Kasumi-1 (cell line): ENCODE results near the gene ARHGAP26.

Experiments
- DNase-seq, 2 experiments: peaks; one replicate each; lab custom pipeline; 2025; lab: John Stamatoyannopoulos, UW

The ARHGAP26 gene

DNA sequence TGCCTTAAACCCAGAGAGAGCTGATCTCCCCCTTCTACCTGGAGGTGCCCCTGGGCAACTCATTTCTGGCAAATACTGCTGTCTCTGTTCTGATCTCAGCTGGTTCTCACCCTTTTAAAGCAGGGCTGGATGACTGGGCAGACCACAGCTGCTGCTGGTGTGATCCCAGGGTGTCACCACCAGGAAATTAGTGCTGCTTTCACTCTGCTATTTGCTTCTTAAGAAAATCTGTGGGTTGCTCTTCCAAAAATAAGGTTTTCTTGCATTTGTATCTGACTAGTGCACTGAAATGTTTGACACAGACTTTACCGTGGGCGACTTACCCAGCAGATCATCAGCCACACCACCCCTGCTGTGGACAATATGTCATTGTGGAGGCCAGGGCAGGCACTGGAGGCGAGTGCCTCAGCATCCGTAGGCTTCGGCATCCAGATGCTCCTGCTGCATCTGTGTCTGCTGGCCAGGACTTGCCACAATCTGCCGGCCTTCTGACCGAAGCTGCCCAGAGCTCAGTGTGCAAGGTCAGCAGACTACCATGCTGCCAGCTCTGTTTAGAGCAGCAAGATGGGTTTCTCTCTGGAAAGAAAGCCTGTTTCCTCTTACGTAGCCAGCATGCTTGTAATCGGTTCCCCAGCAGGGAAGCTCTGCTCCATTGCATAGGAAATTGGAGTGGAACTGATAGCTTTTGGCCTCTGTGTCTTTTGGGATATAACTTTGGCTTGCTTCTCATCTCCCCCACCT lies 13.6 kb downstream of the ARHGAP26 start:
- no peak for DNase-seq

DNA sequence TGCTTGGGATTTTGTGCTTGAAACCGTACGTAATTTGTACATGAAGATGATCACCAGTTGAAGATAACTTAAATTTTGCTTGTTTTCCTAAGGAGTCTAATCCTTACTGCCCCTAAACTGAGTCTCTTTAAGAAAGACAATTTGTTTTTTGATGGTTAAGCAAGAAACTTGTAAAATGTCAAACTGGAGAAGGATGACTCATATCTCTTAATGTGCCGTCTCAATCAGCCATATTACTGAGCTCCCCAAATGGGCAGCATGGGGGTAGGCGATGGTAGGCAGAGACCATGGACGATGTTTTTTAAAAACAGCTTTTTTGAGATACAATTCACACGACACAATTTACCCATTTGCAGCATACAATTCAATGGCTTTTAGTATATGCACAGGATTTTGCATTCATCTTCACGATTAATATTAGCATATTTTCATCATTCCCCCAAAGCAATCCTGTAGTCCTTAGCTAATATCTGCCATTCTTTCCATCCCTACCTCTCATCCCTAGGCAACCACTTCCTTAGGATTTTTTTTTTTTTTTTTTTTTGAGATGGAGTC lies 14.3 kb downstream of the ARHGAP26 start:
- no peak for DNase-seq

DNA sequence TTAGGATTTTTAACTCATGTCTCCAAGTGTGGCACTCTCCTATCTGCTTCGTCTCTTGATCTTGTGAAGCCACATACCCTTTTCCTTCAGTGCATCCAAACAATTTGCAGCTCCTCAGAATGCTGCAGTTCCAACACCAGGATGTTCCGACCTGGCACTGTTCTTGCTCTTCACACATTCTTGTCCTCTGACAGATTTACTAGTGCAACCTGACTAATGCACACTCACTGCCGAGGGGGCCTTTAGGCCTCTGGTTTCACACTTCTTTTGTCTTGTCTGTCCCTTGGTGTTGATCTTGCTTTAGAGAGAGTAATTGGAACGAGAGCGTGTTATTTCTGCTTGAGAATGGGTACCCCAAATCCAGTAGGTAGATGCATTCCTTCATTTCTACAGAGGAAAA lies 15.0 kb downstream of the ARHGAP26 start:
- no peak for DNase-seq

DNA sequence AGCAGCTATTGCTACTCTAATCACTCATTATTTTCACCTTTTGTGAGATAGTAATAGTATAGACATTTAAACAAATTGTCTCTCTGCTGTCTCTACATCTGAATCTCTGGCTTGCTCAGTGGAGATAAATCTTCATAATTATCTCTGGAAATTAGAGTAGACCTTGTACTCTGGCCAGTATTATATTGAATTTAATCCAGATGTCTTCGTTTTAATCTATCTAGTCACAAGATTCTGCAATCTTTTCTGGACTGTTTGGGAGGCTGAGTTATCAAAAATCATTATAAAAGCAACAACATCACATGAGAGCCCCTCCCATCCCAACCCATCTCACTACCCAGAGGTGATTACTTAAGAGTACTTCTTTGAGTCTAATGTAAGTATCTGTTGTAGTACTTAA lies 19.0 kb downstream of the ARHGAP26 start:
- no peak for DNase-seq

DNA sequence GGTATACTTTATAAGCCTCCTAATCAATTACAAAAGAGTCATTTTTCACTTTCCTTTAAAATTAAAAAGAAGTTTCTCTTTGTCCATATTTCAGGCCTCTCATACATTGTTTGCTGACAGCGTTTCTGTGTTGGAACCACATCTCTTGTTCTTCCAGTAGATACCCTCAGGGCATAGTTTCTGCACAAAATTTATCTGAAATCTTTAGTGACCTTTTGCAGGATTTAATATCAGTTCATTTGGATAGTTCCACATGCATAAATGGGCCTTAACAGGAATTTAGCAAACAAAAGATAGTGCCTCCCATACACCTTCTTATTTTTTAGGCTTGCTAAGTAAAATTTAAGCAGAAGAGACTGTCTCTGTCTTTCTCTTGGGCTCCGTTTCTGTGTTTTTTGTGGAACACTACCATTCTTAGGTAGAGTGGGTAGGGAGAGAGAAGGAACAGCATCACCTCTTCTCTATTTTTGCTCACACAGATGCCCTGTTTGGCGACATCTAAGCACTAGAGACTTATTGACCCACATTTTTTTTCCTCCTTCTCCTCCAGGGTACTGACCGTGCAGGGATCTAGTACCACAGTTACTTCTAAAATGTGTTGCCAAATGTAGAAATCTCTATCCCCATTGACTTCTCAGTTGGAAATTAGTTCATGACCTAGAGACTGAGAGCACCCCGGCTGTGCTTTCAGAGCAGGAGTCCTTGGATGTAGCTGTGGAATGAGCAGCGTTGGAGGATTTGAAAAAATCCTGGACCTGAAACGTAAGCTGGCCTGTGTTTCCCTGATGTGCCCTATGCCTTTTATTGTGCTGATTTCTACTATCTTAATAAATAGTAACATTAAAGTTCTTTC lies 22.1 kb downstream of the ARHGAP26 start:
- DNase-seq = no peak

DNA sequence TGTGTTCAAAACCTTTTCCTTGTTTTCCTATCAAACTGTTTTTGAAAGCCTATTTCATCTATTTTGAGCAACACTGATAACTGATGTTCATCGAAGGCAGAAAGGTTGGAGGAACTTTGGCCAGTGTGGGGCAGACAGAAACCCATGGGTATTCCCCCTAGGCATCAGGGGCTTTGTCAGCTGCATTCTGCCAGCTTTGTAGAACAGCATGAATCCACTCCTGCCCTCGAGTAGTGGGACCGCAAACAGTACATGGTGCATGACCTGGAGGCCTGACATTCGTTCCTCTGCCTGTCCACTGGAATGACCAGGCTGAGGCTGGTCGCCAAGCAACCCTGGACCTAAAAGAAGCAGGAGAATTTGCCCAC lies 22.7 kb downstream of the ARHGAP26 start:
- DNase-seq = no peak

DNA sequence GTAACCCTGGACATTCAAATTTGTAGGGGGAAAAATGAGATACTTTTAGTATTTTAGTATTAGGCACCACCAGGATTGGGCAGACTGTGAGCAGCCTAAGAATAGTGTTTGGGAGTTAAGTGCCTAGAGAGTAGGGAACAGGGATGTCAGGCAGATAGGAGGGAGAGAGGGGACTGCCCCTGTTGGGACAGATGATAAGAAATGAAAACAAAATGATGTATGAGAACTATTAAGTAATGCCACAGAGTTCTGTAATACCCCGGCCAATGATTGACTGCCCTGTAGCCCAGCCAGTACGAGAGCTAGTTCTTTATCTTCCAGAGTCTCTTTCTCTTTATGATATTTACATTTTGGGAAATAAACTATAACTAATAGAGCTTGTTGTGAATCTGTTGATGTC lies 24.4 kb downstream of the ARHGAP26 start:
- DNase-seq = no peak

DNA sequence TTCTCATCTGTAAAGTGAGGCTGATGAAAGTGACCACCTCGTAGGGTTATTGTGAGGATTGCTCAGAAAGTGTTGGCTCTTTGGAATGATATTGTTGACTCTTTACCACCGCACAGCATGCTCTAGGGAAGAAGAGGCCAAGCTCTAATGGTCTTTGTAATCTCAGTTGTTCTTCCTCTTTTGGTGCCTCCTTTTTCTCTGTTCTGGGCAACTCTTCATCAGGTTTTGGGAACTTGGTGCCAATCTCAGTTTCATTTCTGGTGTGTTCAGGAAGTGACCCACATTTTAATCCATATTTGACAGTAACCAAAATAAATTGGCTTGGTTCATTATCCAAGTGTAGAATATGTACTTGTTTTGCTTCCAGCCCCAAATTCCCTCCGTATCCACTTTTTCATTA lies 25.1 kb downstream of the ARHGAP26 start:
- DNase-seq = peak; percentile 16 to 36

DNA sequence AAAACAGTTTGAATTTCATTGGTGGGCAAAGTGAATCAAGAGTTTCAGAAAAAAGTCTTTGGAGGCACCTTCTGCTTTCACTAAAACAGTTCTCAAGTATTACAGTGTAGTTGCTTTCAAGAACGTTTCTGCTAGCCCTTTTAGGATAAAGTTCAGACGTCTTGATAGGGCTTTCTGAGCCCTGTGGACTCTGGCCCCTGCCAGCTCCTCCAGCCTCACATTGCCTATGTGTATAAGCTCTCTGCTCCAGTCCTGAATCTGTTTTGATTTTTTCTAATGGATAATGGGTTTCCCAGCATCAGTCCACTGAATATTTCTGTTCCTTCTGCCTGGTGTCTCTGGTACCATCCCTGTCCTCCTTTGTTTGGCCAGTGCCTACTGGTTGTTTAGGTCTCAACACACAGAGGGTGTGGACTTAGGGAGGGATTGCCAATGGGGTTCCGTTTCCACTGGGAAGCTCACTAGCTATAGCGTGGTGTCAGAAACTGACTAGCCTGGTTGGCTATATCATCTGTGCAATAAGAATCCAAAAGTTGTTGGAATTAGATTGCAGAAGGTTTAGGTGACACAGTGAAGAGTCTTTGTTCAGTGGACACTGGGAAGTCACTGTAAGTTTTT lies 26.4 kb downstream of the ARHGAP26 start:
- DNase-seq = no peak

DNA sequence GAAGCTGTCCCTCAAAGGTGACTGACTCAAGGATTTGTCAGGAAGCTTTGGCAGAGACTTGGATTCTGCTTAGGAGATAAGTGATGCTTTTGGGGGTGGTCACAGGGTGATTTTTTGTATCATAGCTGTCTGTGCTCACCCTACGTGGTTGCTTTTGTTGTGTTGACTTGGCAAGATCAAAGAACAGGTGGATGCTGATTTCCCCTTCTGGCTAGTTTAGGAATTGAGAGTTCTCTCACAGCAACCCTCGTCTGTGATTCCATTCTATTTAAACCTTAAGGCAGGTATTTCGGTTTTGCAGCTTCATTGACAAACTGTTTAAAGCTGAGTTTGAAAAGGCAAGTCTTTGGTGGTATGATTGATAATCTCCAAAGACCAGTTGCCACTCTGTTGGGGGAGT lies 27.2 kb downstream of the ARHGAP26 start:
- no peak for DNase-seq

DNA sequence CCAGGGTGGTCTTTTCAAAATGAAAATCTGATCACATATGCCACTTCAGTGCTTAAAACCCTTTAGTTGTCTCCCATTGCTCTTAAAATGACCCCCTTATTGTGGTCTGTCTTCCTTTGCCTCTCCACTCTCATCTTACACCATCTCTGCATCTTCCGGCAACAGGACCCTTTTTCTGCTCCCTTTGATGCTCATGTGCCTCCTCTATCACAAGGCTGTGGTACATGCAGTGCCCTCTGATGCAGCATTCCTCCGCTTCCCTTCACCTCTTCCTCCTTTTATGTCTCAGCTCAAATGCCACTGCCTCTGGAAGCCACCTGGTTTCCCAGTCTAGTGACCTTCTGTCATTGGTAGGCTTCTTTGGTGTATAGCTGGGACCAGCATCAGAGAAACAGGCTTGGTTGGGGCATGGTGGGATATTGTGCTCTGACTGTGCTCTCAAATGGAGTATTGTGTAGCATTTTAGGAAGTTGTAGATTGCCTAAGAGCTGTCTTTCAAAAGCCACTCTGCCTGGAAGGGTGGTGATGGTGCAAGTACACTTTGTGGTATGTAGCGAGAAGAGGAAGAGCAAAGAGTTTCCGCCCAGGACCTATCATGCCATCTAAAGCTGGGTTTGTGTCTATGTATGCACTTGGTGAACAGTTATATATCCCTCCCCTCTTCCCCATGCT lies 28.1 kb downstream of the ARHGAP26 start:
- DNase-seq = peak; percentile 99

DNA sequence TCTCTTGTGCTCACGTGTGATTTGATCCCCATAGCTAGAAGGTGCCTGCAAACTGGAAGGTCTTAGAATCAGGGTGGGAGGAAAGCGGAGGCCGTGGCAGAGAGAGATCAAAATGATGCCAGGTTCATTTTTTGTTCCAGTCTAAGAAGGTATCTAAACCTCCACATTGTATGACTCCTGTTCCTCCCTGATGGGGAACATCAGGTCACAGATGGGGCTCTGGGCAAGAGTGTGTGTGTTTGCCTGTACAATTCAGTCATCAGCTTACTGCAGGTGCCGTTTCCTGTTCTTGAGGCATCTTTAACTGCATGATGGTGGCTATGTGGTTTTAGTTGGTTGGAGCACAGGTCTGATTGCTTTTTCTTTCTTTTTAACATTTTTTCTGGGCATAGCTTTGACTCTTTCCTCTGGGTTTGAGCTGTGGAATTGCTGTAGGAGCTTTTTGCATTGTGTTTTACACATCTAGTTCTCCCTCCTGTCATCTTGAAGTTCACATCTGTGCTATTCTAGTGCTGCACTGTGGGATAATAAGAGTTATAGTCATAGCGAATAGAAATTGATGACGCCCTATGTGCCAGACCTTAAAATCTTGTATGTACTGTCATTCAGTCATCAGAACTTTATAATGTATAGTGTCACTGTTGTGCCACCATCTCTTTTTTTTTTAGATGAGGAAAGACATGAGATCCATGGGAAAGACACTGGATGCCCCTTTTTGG lies 30.8 kb downstream of the ARHGAP26 start:
- DNase-seq = peak; percentile 45

DNA sequence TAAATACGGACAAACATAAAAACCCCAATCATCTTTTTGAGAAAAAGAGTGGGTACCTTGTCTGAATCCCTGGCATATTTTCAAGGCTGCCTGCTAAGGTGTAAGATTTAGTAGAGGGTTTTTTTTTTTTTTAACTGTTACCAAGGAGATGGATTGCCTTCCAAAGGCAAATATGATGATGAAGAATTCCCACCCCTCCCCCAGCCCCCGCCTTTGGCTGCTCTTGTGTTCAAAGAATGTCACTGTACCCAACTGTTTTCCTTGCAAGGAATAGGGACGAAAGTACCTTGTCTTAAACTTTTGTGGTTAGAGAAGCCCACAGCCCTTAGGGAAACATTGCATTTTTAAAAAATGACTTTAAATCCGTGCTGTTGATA lies 31.3 kb downstream of the ARHGAP26 start:
- DNase-seq = no peak

DNA sequence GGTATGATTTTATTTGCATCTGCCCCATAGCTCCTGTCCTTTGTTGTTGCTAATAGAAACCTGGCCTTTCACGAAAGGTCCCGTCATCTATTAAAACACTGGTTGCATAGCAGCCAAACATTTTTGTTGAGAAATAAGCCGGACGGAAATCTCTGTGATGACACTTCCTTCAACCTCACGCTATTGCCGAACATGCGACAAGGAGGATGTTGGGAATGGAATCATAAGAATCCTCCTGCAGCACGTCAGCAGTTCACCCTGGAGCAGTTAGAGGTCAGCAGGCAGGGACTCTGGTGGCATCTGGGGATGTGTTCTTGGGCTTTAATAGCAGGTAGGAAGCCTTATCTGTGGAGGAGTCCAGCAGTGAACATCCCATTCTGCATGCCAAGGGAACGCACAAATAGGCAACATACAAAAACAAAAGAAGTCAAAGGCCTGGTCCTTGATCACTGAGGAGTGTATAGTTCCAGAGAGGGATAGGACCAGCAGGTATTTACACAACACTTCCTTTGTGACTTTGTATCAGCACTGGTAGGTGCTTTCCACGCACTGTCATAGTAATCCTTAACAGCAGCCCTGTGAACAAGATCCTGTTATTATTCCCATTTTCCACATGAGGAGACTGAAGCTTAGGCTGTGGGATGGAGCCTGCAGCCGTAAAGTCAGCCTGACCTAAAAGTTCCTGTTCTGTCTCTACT lies 33.4 kb downstream of the ARHGAP26 start:
- DNase-seq = peak in 1 of 2 experiments; percentile 16

DNA sequence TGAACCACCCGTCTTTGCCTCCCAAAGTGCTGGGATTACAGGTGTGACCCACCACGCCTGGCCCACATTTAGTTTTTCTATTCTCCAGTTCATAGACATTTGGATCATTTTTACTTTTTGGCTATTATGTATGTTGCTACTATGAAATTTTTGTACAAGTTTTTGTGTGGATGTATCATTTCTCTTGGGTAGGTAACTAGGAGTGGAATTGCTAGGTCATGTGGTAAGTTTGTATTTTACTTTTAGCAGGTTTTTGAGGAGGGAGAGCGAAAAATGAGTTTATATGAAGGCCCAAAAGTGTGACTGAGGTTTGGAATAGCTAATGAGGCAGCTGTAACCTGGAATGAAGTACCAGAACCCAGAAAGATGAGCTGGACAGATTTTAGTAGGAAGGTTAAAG lies 35.2 kb downstream of the ARHGAP26 start:
- no peak for DNase-seq

DNA sequence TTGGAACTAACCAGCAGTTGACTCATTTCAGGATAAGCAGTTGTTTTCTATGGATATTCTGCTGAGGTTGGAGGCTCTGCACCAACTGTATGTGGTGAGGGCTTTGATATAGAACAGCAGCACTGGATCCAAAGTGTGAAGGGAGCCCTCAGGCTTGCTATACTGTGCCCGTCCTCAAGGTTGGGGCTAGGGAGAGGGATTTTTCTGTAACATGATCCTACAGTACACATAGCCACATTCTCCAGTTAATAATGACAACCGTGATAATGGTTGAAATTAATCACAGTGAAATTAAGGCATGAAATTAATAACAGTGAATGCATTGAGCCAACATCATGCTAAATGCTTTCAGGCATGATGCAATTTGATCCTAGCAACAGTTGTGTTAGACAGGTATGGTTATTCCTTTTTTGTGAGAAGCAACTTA lies 36.7 kb downstream of the ARHGAP26 start:
- DNase-seq = no peak

DNA sequence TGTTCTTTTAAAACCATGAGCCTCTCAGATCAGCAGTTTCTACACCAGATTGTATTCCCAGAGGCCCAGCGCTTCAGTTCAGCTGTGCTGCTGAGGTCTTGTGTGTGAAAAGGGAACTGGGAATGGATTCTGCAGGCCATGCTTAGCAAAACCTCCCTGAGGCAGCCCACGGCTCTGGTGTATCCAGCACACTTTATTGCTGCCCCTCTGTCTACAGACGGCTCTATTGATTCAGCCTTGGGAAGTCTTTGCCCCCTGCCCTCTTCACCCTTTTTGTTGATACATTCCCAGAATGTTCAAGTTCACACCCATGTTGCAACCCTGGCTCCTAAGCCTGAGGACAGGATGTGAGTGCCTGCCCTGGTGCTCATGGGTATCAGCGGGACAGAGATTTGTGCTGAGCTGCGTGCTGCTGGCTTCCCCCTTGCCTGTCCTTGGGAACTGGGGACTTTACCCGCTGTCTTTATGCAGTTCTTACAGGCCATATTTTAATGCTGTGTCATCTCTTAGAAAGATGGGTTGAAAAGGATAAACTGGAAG lies 37.3 kb downstream of the ARHGAP26 start:
- DNase-seq = peak; percentile 26 to 30

DNA sequence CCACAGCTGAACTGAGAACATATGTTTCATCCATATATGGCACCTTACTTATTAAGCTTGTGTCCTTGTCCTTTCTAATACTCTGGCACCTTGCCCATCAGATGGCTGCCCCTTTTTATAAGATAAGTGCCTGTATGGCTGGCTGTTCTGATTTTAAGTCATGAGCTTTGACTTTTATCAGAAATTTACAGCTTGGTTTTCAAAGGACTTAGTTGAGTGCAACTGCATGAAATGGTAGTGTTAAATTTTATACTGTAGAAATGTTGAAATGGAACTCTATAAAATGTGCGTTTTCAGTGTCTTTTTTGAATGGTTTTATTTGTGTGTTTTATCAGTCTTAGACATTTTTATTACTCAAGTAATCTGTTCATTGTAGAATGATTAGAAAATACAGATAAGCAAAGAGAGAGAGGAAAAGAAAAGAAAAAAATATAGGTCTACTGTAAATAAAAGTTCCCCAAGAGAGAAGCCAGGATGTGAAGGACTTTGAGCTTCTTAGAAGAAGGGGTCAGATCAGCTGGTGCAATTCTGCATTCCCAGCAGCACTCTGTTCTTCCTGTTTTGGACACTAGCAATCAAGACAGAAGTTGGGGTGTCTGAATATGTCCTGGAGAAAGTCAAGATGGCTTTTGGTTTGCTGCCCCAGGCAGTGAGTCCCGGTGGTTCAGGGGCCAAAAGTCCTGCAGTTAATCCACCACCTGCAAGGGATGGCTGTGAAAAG lies 38.9 kb downstream of the ARHGAP26 start:
- no peak for DNase-seq

DNA sequence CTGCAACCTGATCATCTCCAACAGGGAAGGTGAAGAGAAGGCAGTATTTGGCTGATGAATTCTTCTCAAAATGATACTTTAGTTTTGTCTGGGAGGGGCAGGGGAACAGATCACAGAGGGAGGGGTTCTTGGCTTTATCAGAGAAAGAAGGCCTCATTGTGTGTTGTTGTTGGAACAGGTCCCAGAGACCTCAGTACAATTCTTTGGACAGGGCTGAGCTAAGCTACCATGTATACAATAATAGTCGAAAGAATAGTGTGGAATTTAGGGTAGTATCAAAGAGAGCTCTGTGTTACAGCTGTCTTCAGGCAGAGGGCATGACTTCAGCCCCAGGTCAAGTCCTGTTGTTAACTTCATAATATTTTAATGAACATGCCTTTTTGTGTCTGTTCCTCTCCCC lies 39.9 kb downstream of the ARHGAP26 start:
- no peak for DNase-seq

DNA sequence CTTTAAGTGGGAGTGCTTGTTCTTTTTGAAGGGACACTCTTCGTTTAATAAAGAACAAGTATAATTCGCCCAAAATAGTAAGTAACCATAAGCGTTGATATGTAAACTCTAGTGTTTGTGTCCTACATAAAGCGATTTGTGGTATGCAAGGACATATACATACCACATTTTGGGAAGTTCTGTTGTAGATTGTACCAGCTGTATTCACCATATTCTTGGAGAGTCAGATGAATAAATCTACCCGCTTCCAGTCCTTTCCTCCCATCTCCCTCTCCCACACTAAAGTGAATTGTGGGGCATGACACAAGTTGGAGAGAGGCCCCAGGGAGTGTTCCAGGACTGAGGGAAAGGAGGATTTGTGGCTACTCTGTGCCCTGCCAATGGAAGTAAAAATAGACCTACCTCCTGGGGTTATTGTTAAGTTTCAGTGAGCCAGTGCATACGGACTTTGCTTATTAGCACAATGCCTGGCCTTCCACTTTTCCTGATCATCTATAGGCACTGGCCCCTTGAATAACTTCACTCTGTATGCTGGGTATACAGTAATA lies 40.6 kb downstream of the ARHGAP26 start:
- no peak for DNase-seq
